Gastroesophageal sphincter (tissue), 3 donors: ENCODE data around the gene PLPPR2.

Experiments
- CTCF ChIP-seq, 4 experiments: fragments of 200-600 bp in 2 of 4; fragments of 450-650 bp in 2 of 4; sonication (generic) in 1 of 4; IDR thresholded peaks; one replicate each; pipeline ENCODE4 v1.5.1; 2017 to 2019; ENCODE audit warnings: antibody characterized with exemption in 4 of 4, mild to moderate bottlenecking in 2 of 4, moderate library complexity in 2 of 4
- POLR2A ChIP-seq, 2 donors: fragments of 450-650 bp; IDR thresholded peaks; one replicate each; pipeline ENCODE4 v1.6.1; 2017; ENCODE audit warnings: antibody characterized with exemption in 2 of 2, mild to moderate bottlenecking in 2 of 2, moderate library complexity in 1 of 2
- POLR2AphosphoS5 ChIP-seq: sonication (generic); formaldehyde crosslinking; IDR thresholded peaks from one replicate; pipeline ENCODE4 v1.6.1; 2017; ENCODE audit warnings: antibody characterized with exemption

GRCh38 chr19:11387162-11388034, 32.2 kb downstream of the PLPPR2 start:
- TF ChIP-seq CTCF (IDR thresholded peaks at IDR 0.05) (no peak), POLR2A (IDR thresholded peaks at IDR 0.05) (no peak), POLR2AphosphoS5 (no peak)
